Gastroesophageal sphincter (tissue), 4 donors: ENCODE data around the gene TRABD2B. TPM values are rescaled to one million over a fixed set of nuclear protein-coding genes. Genes with fewer than 3 reads are reported as not detected.
A peak's percentile ranks its signal among the peaks of the same experiment; 100 is the strongest.

ENCODE experiments used
- ATAC-seq: fragments of 150-250 bp; one replicate; pipeline ENCODE4 v1.9.1; 2016; ENCODE audit warnings: mild to moderate bottlenecking, moderate library complexity
- H3K27ac ChIP-seq, 4 donors: fragments of 200-600 bp; sonication (generic) in 3 of 4; 1 replicate in 3 of 4; 2 replicates in 1 of 4; pipeline ENCODE4 v1.5.1; 2016 to 2019
- H3K27me3 ChIP-seq: fragments of 200-600 bp; sonication (generic); one replicate; pipeline ENCODE4 v1.5.1; 2019
- H3K36me3 ChIP-seq, 2 donors: fragments of 200-600 bp; sonication (generic); one replicate each; pipeline ENCODE4 v1.5.1; 2019; ENCODE audit warnings: control low read depth in 1 of 2
- H3K4me1 ChIP-seq, 3 donors: fragments of 200-600 bp; sonication (generic); 1 replicate in 2 of 3; 2 replicates in 1 of 3; pipeline ENCODE4 v1.5.1; 2016 to 2019; ENCODE audit warnings: control low read depth in 2 of 3
- H3K4me3 ChIP-seq, 2 donors: fragments of 200-600 bp; sonication (generic); one replicate each; pipeline ENCODE4 v1.5.1; 2019; ENCODE audit warnings: mild to moderate bottlenecking in 1 of 2, moderate library complexity in 1 of 2
- H3K9me3 ChIP-seq, 3 donors: fragments of 200-600 bp; sonication (generic); one replicate each; pipeline ENCODE4 v1.5.1; 2017 to 2019; ENCODE audit warnings: control low read depth in 2 of 3
- EP300 ChIP-seq: sonication (generic); formaldehyde crosslinking; IDR thresholded peaks from one replicate; pipeline ENCODE4 v1.6.1; 2017; ENCODE audit warnings: antibody characterized with exemption, mild to moderate bottlenecking
- POLR2A ChIP-seq, 2 donors: fragments of 450-650 bp; IDR thresholded peaks; one replicate each; pipeline ENCODE4 v1.6.1; 2017; ENCODE audit warnings: antibody characterized with exemption in 2 of 2, mild to moderate bottlenecking in 2 of 2, moderate library complexity in 1 of 2
- POLR2AphosphoS5 ChIP-seq: sonication (generic); formaldehyde crosslinking; IDR thresholded peaks from one replicate; pipeline ENCODE4 v1.6.1; 2017; ENCODE audit warnings: antibody characterized with exemption
- WGBS, 2 donors: methylation state at CpG; one replicate each; pipeline ENCODE4 v1.1.5; 2018; ENCODE audit warnings: low coverage in 1 of 2; 5-methylcytosine and 5-hydroxymethylcytosine counted together
- total RNA-seq, 4 donors: library from RNA; depleted of rRNA; stranded (reverse); fragments of >200 nt; gene quantifications; one replicate each; pipeline ENCODE4 v1.1.0, GENCODE V29; 2016
- TF ChIP-seq, protein P1 (sequence below), 4 experiments: fragments of 200-600 bp in 2 of 4; fragments of 450-650 bp in 2 of 4; sonication (generic) in 1 of 4; IDR thresholded peaks; one replicate each; pipeline ENCODE4 v1.5.1; 2017 to 2019; ENCODE audit warnings: antibody characterized with exemption in 4 of 4, mild to moderate bottlenecking in 2 of 4, moderate library complexity in 2 of 4

Gene TRABD2B
- total RNA-seq, 4 donors from 2014 or later = 2.6 to 6.5 (median 3.4) TPM

DNA sequence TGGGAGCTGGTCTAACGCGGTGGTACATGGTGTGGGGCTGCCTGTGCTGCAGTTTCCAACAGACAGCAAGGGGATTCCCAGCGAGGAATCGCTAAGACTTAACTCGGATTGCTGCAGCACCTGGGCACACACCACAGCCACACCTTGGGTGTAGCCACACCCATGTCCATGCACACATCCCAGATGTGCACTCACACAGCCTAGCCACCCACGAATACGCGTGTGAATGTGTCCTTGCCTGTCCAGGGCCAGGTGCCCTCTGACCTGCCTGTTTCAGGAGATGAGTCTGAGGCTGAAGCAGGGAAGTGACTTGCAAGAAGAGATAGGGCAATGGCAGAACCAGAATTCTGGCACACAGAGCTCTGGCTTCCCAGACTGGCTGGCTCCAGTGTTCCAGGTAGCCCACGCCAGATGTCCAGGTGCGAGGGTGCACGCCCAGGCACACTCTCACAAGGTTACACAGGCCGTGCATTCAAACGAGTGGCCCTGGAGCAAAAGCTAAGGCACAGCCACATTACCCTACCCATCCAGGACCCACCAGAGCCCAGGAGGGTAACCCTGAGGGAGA is 272.7 kb downstream of the TRABD2B start:
- ATAC-seq = no peak
- H3K9me3 ChIP-seq = no peaks in the 10 kb centered on the region
- peaks cover 0 to 19% (median 15%) of the 10 kb centered on the region in 3 donors for H3K4me1 ChIP-seq
- no peaks in the 10 kb centered on the region for H3K36me3 ChIP-seq
- H3K27ac ChIP-seq = no peak overlapping the region
- H3K27me3 ChIP-seq = peaks cover 74% of the 10 kb centered on the region
- no peak for TF ChIP-seq POLR2AphosphoS5
- TF ChIP-seq, protein P1, sequence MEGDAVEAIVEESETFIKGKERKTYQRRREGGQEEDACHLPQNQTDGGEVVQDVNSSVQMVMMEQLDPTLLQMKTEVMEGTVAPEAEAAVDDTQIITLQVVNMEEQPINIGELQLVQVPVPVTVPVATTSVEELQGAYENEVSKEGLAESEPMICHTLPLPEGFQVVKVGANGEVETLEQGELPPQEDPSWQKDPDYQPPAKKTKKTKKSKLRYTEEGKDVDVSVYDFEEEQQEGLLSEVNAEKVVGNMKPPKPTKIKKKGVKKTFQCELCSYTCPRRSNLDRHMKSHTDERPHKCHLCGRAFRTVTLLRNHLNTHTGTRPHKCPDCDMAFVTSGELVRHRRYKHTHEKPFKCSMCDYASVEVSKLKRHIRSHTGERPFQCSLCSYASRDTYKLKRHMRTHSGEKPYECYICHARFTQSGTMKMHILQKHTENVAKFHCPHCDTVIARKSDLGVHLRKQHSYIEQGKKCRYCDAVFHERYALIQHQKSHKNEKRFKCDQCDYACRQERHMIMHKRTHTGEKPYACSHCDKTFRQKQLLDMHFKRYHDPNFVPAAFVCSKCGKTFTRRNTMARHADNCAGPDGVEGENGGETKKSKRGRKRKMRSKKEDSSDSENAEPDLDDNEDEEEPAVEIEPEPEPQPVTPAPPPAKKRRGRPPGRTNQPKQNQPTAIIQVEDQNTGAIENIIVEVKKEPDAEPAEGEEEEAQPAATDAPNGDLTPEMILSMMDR (IDR thresholded peaks at IDR 0.05) = no peak
- TF ChIP-seq EP300 = no peak
- WGBS, 2 donors = 68 to 91% methylated on average over 5 of the region's 13 CpGs
- peak overlapping the region in 1 of 2 donors; percentile 31 for H3K4me3 ChIP-seq

DNA sequence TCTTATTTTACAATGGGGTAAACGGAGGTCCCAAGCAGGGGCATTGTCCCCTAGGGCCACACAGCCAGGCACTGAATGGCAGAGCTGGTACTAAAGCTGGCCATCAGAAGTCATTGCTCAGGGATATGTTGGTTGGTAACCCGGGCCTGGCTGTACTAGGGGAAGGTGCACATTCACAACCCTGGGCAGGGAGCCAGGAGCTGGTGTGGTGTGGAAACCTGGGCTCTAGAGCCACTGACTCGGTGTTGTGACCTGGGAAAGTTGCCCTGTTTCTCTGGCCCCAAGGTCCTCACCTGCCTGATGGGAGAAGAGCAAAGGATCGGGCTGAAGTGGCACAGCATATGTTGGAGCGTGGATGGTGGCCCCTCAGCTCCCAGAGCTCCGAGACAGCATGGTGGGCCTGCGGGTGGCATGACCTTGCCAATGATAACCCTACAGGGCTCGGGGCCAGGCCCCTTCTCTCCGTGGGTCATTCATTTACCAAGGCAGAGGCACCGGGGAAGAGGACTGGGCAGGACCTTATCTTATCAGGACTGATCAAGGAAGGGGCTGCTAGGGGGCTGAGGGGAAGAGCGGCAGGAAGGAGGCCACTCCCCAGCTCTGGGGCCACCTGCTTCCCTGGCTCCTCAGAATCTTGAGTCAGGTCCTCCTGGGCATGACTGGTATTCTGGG is 274.1 kb downstream of the TRABD2B start:
- ATAC-seq = no peak
- no peak overlapping the region for H3K4me3 ChIP-seq
- H3K9me3 ChIP-seq = no peaks in the 10 kb centered on the region
- H3K27ac ChIP-seq = no peak overlapping the region
- TF ChIP-seq POLR2AphosphoS5 = no peak
- TF ChIP-seq, protein P1 (IDR thresholded peaks at IDR 0.05) = no peak
- no peak for TF ChIP-seq EP300
- TF ChIP-seq POLR2A (IDR thresholded peaks at IDR 0.05) = no peak
- WGBS, 2 donors = 83 to 93% methylated on average over 1 to 3 of the region's 11 CpGs
- no peaks in the 10 kb centered on the region for H3K36me3 ChIP-seq
- peaks cover 0 to 19% (median 15%) of the 10 kb centered on the region in 3 donors for H3K4me1 ChIP-seq
- peaks cover 86% of the 10 kb centered on the region for H3K27me3 ChIP-seq

DNA sequence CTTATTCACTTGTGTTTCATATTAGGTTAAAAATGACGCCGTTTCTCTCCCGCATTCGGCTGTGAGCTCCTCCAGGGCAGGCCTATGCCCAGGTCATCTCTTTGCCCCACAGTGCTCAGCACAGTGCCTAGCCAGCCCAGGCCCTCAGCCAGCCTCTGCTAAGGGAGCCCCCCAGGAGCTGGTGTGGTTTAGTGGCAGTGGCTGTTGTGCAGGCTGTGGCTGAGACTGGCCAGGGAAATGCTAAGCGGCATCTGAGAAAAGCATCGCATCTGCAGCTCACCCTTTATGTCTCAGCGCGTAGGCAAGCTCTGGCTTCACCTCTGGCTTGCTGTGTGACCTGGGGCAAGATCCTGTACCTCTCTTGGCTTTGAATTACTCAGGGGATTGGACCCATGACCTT is 275.1 kb downstream of the TRABD2B start:
- no peak for ATAC-seq
- peaks cover 87% of the 10 kb centered on the region for H3K27me3 ChIP-seq
- H3K36me3 ChIP-seq = no peaks in the 10 kb centered on the region
- no peak overlapping the region for H3K4me3 ChIP-seq
- no peak for TF ChIP-seq EP300
- 90 to 93% methylated on average over 4 of the region's 8 CpGs for WGBS, 2 donors
- H3K27ac ChIP-seq = no peak overlapping the region
- H3K4me1 ChIP-seq = peaks cover 0 to 19% (median 15%) of the 10 kb centered on the region in 3 donors
- no peaks in the 10 kb centered on the region for H3K9me3 ChIP-seq

DNA sequence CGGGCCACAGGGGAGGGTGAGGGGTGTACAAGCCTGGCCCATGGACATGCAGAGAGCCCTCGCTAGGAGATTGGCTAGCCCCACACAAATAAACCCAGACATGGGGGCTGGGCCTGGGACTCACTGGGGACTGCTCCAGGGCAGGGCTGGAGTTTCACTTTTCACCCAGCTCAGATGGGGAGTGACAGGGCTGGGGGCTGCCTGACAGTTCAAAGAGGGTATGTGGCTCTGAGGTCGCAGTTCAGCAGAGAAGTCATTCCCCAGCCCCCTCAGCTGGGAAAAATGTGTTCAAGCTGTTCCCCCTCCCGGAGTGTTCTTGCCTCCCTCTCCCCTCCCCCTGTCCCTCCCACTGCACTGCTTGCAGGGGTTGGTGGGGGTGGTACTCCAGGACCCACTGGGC is 277.1 kb downstream of the TRABD2B start:
- TF ChIP-seq EP300 = no peak
- TF ChIP-seq POLR2AphosphoS5 = no peak
- no peak for TF ChIP-seq POLR2A (IDR thresholded peaks at IDR 0.05)
- TF ChIP-seq, protein P1 (IDR thresholded peaks at IDR 0.05) = no peak
- Histone ChIP-seq H3K9me3 (no peaks in the 10 kb centered on the region), H3K36me3 (no peaks in the 10 kb centered on the region), H3K4me3 (no peak overlapping the region), H3K27me3 (peaks cover 96% of the 10 kb centered on the region), H3K27ac (no peak overlapping the region), H3K4me1 (peaks cover 0 to 7% (median 4%) of the 10 kb centered on the region in 3 donors)
- no peak for ATAC-seq
- WGBS, 2 donors = 17% methylated on average over 1 of the region's 4 CpGs; no CpG with 5 or more reads in 1 of the 2 donors

DNA sequence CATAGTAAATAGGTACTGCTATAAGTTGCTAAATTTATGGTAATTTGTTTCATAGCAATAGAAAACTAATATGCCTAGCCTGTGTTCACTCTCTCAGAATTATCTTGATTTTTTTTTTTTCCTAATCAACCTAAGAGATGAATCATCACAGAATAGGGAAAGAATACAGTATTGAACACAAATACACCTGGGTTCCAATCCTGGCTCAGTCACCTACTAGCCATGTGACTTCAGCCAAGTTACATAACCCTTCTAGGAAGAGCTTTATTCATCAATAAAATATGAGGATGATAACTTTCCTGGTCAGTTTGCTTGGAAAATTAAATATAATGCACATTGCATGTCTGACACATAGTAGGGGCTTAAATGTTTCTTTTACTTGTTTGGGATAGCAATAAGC is 279.8 kb downstream of the TRABD2B start:
- H3K4me3 ChIP-seq = no peak overlapping the region
- no peaks in the 10 kb centered on the region for H3K4me1 ChIP-seq
- H3K27me3 ChIP-seq = peaks cover 96% of the 10 kb centered on the region
- no peak for ATAC-seq
- no peaks in the 10 kb centered on the region for H3K9me3 ChIP-seq
- H3K27ac ChIP-seq = no peak overlapping the region
- no peaks in the 10 kb centered on the region for H3K36me3 ChIP-seq
- TF ChIP-seq POLR2A (IDR thresholded peaks at IDR 0.05) (no peak), POLR2AphosphoS5 (no peak), EP300 (no peak)
- TF ChIP-seq, protein P1 (IDR thresholded peaks at IDR 0.05) = no peak
